HFF-Myc (cell line): Measurements from ENCODE around the gene TRPV3.

Experiments
- DNase-seq: peaks from one replicate; pipeline ENCODE4 v3.0.0-alpha.2; 2011; ENCODE audit warnings: low read depth; ENCODE audit errors: extremely low read depth
- H3K4me3 ChIP-seq: replicated peaks from 2 replicates; pipeline ENCODE4 v1.5.1; 2011; ENCODE audit warnings: low read depth, mild to moderate bottlenecking, control low read depth, low read length
- CTCF ChIP-seq: IDR thresholded peaks from 2 replicates; pipeline ENCODE4 v1.5.1; 2012; ENCODE audit warnings: mild to moderate bottlenecking, low read depth, low read length, control low read depth; ENCODE audit errors: missing control alignments

TRPV3 gene

DNA sequence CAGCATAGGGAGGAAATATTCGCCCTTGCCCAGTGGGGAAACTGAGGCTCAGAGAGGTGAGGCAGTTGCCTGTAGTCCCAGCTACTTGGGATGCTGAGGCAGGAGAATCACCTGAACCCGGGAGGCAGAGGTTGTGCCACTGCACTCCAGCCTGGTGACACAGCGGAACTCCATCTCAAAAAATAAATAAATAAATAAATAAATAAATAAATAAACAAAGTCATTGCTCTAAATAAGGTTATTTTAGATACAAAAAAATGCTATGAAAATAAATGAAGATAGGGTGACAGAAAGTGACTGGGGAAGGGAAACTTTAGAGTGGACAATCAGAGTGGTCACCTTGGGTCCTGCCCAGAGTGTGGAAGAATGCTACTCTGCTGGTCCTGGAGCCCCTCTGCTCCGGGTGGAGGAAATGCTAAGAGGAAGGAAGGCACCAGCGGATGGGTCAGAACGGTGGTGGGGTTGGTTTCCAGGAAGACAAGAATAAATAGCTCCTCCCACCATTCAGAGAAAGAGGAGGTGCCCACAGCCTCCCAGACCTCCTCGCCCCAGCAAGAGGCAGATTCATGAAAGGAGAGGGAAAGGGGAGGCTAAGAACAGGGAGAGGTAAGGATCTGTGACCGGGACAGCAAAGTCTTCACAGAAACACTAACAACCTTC lies 17.6 kb downstream of the TRPV3 start:
- DNase-seq: no peak
- H3K4me3 ChIP-seq: no peak overlapping the region
- TF ChIP-seq CTCF: no peak

GRCh38 chr17:3536716-3537115 lies 20.9 kb downstream of the TRPV3 start:
- DNase-seq: no peak
- no peak overlapping the region for H3K4me3 ChIP-seq
- no peak for TF ChIP-seq CTCF

DNA sequence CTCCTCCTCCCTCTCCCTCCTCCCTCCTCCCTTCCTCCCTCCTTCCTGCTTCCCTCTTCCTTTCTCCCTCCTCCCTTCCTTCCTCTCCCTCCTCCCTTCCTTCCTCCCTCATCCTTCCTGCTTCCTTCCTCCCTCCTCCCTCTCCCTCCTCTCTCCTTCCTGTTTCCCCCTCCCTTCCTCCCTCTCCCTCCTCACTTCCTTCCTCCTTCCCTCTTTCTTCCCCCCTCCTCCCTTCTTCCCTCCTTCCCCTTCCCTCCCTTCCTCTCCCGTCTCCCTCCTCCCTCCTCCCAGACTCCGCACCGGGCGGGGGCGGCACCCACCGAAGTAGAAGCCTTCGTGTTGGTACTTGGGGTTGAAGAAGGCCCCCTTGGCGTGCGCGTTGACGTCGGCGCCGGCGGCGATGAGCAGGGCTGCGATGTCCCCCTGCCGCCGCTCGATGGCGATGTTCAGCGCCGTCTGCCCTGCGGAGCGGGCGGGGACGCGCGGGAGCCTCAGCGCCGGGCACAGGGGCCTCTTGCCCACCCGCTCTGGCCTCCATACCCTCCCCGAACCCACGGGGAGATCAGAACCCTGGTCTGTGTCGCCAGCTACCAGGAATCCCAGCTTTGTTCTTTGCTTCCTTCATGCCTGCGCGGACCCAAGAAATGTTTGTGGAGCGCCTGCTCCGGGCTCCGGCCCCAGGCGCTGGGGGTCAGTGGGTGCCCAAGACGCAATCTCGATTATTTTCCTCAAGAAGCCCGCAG lies 22.2 kb downstream of the TRPV3 start:
- DNase-seq: no peak
- peak overlapping the region; percentile 36 for H3K4me3 ChIP-seq
- TF ChIP-seq CTCF: peak; percentile 71

DNA sequence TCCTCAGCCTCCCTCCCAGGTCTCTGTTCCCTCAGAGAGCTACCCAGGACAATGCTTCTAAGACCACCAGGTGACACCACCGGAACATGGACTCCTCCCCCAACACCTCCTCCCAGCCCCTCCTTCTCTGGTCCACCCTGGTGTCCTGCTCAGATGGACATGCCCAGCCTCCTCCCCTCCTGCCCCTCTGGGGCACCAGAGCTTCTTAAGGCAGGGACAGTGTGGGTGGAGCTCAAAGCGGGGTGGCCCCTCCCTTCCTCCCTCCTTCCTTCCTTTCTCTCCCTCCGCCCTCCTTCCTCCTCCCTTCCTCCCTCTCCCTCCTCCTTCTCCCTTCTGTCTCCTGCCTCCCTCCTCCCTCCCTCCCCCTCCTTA lies 22.7 kb downstream of the TRPV3 start:
- no peak overlapping the region for H3K4me3 ChIP-seq
- no peak for DNase-seq

DNA sequence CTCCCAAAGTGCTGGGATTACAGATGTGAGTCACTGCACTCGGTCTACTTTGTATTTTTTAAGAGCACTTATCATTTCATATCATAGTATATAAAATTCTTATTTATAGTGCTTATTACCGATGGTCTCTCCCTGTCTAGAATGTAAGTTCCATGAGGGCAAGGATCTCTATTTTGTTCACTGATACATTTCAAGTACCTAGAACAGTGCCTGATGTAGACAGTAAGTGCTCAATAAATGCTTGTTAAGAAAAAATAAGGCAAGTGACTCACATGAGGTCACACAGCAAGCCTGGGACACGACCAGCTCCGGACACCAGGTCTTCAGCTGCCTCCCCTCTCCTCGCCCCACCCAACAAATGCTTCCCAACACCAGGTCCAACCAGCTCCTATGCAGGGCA lies 23.9 kb downstream of the TRPV3 start:
- H3K4me3 ChIP-seq: no peak overlapping the region
- DNase-seq: no peak
- no peak for TF ChIP-seq CTCF

More for the DNA sequence above, 22.7 kb downstream of the TRPV3 start:
- no peak for TF ChIP-seq CTCF

- no peak overlapping the region for H3K4me3 ChIP-seq
- TF ChIP-seq CTCF: no peak
- no peak for DNase-seq
Measured at GRCh38 chr17:3532859-3533142, 24.8 kb downstream of the TRPV3 start.
